Measurements from ENCODE around the gene RMC1. TPM values are rescaled to one million over a fixed set of nuclear protein-coding genes. Genes with fewer than 3 reads are reported as not detected.

Gene RMC1
- total RNA-seq, 1 experiment from 2014 or later = 38.4 TPM

- H4K20me1 ChIP-seq (ENCODE audit: insufficient read depth) = no peaks in the 10 kb centered on the region
- no peak overlapping the region for H3K27ac ChIP-seq (ENCODE audit: low read depth, low read length)
- H3K9me3 ChIP-seq (ENCODE audit: control insufficient read depth in 1 of 2, insufficient read depth in 1 of 2, low read depth in 1 of 2, low read length in 2 of 2) = no peaks in the 10 kb centered on the region
- H3K9me2 ChIP-seq (ENCODE audit: insufficient read depth) = no peaks in the 10 kb centered on the region
- no peak overlapping the region for H3K9ac ChIP-seq (ENCODE audit: low read length)
- no peaks in the 10 kb centered on the region for H3K27me3 ChIP-seq (ENCODE audit: insufficient read depth, low read length)
- H3K4me3 ChIP-seq (replicated peaks in 1 of 2; ENCODE audit: low read depth in 1 of 2, low read length in 2 of 2) = no peak overlapping the region
- no peak overlapping the region for H2AFZ ChIP-seq (ENCODE audit: low read depth, low read length, poor library complexity, severe bottlenecking)
- TF ChIP-seq SRF (IDR thresholded peaks at IDR 0.05; ENCODE audit: low read depth) (no peak), CEBPB (IDR thresholded peaks at IDR 0.05; ENCODE audit: low read depth) (no peak), EZH2phosphoT487 (IDR thresholded peaks at IDR 0.05; ENCODE audit: borderline replicate concordance) (no peak), EGR1 (IDR thresholded peaks at IDR 0.05; ENCODE audit: low read depth) (no peak), SIN3A (IDR thresholded peaks at IDR 0.05; ENCODE audit: low read depth) (no peak), RAD21 (IDR thresholded peaks at IDR 0.05; ENCODE audit: low read depth) (no peak), ZNF274 (IDR thresholded peaks at IDR 0.05; ENCODE audit: low read depth, low read length) (no peak), FOSL1 (IDR thresholded peaks at IDR 0.05; ENCODE audit: low read depth) (no peak), POLR2A (IDR thresholded peaks at IDR 0.05; ENCODE audit: borderline replicate concordance, extremely low read depth, insufficient read depth, insufficient read length) (no peak), YY1 (IDR thresholded peaks at IDR 0.05; ENCODE audit: extremely low read depth, insufficient replicate concordance, low read depth, low read length) (no peak), JUND (IDR thresholded peaks at IDR 0.05) (no peak), SP1 (IDR thresholded peaks at IDR 0.05; ENCODE audit: low read depth) (no peak)
- TF ChIP-seq, protein P1, sequence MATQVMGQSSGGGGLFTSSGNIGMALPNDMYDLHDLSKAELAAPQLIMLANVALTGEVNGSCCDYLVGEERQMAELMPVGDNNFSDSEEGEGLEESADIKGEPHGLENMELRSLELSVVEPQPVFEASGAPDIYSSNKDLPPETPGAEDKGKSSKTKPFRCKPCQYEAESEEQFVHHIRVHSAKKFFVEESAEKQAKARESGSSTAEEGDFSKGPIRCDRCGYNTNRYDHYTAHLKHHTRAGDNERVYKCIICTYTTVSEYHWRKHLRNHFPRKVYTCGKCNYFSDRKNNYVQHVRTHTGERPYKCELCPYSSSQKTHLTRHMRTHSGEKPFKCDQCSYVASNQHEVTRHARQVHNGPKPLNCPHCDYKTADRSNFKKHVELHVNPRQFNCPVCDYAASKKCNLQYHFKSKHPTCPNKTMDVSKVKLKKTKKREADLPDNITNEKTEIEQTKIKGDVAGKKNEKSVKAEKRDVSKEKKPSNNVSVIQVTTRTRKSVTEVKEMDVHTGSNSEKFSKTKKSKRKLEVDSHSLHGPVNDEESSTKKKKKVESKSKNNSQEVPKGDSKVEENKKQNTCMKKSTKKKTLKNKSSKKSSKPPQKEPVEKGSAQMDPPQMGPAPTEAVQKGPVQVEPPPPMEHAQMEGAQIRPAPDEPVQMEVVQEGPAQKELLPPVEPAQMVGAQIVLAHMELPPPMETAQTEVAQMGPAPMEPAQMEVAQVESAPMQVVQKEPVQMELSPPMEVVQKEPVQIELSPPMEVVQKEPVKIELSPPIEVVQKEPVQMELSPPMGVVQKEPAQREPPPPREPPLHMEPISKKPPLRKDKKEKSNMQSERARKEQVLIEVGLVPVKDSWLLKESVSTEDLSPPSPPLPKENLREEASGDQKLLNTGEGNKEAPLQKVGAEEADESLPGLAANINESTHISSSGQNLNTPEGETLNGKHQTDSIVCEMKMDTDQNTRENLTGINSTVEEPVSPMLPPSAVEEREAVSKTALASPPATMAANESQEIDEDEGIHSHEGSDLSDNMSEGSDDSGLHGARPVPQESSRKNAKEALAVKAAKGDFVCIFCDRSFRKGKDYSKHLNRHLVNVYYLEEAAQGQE (IDR thresholded peaks at IDR 0.05; ENCODE audit: low read depth) = no peak
- TF ChIP-seq, protein P2, sequence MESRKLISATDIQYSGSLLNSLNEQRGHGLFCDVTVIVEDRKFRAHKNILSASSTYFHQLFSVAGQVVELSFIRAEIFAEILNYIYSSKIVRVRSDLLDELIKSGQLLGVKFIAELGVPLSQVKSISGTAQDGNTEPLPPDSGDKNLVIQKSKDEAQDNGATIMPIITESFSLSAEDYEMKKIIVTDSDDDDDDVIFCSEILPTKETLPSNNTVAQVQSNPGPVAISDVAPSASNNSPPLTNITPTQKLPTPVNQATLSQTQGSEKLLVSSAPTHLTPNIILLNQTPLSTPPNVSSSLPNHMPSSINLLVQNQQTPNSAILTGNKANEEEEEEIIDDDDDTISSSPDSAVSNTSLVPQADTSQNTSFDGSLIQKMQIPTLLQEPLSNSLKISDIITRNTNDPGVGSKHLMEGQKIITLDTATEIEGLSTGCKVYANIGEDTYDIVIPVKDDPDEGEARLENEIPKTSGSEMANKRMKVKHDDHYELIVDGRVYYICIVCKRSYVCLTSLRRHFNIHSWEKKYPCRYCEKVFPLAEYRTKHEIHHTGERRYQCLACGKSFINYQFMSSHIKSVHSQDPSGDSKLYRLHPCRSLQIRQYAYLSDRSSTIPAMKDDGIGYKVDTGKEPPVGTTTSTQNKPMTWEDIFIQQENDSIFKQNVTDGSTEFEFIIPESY (IDR thresholded peaks at IDR 0.05; ENCODE audit: extremely low read depth, insufficient replicate concordance, low read length) = no peak
- ChIA-PET RAD21 (ENCODE audit: low non-redundant PET in 1 of 2, low total read pairs in 2 of 2, uncharacterized antibody in 2 of 2, unreplicated experiment in 2 of 2) (no interaction called here), CTCF (no interaction called here), POLR2A (no interaction called here)
- DNase-seq (ENCODE audit: low read depth, low spot score) = no peak
- H3K79me2 ChIP-seq (ENCODE audit: insufficient read depth, low read length) = peaks cover 9% of the 10 kb centered on the region; the same call in 1 of the 2 replicates
- no peak overlapping the region for H3K4me2 ChIP-seq (ENCODE audit: low read length)
- intact Hi-C loops (cut with micrococcal nuclease) = no loop called here
- ATAC-seq = no peak
- H3K36me3 ChIP-seq (ENCODE audit: control insufficient read depth in 1 of 2, insufficient read depth in 2 of 2, low read length in 2 of 2) = peaks cover 34 to 36% of the 10 kb centered on the region in 2 experiments
- BruUV-seq (replicated peaks) = no TSS peak
- peaks cover 0 to 7% of the 10 kb centered on the region in 2 experiments; a peak in 2 of 4 replicates for H3K4me1 ChIP-seq (ENCODE audit: control insufficient read depth in 1 of 2, insufficient read depth in 2 of 2, low read length in 2 of 2)
These were observed 67.7 kb downstream of the RMC1 start for GRCh38 chr18:23570912-23571504.

All from HCT116 (cell line).